GM10266 (cell line): ENCODE measurements around the gene AP1AR.

Source experiments
- DNase-seq: peaks from one replicate; pipeline ENCODE4 v3.0.0; 2012; ENCODE audit errors: extremely low spot score
- CTCF ChIP-seq: IDR thresholded peaks from 2 replicates; pipeline ENCODE4 v1.5.1; 2012; ENCODE audit warnings: mild to moderate bottlenecking, low read depth; ENCODE audit not compliant: control insufficient read depth, insufficient read depth; ENCODE audit errors: missing control alignments

Gene AP1AR

GRCh38 chr4:112225157-112225556 is 6.4 kb upstream of the AP1AR start:
- no peak for DNase-seq
- TF ChIP-seq CTCF: no peak

GRCh38 chr4:112230879-112231778 is 458 bp upstream of the AP1AR start:
- TF ChIP-seq CTCF: no peak
- DNase-seq: peak; percentile 96

GRCh38 chr4:112234952-112235609 is 3.5 kb downstream of the AP1AR start:
- peak; percentile 51 for DNase-seq

GRCh38 chr4:112236040-112236439 is 4.5 kb downstream of the AP1AR start:
- no peak for DNase-seq
- TF ChIP-seq CTCF: no peak

More at GRCh38 chr4:112234952-112235609, 3.5 kb downstream of the AP1AR start:
- peak; percentile 72 for TF ChIP-seq CTCF

GRCh38 chr4:112238833-112239232 is 7.2 kb downstream of the AP1AR start:
- DNase-seq: no peak
- no peak for TF ChIP-seq CTCF

GRCh38 chr4:112245383-112245782 is 13.8 kb downstream of the AP1AR start:
- TF ChIP-seq CTCF: no peak
- no peak for DNase-seq

- no peak for DNase-seq
- TF ChIP-seq CTCF: no peak
These were observed 15.4 kb downstream of the AP1AR start for GRCh38 chr4:112247021-112247420.
